NCI-H510A (cell line): Measurements from ENCODE around the gene IPO4.
A peak's percentile ranks its signal among the peaks of the same experiment; 100 is the strongest.

ENCODE experiments used
- DNase-seq: peaks from one replicate; lab custom pipeline; 2025; lab: John Stamatoyannopoulos, UW

The IPO4 gene

DNA sequence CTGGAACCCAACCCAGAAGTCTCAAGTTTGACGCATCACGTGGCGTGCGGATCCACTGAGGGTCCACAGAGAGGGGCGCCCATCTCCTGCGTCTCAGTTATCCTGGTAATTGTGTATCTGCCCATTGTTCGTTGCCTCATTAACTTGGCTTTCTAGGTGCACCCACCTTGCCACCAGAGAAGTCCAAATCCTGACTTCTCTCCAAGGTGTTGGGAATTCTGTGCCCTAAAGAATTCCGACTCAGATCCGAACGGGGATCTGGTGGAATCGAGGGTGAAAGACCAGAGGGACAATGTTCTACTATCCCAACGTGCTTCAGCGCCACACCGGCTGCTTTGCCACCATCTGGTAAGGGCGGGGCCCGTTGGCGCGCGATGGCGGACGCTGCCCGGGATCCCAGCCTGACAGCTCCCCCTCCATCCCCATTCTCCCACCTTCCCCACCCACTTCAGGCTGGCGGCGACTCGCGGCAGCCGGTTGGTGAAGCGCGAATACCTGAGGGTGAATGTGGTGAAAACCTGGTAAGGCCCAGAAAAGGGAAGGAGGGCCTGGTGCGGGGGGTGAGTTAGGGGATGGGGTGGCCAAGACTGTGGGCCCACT is 16.3 kb downstream of the IPO4 start:
- peak; percentile 3 for DNase-seq

- DNase-seq, result peak; percentile 95
These were observed 17.0 kb downstream of the IPO4 start, which contains the start of gene REC8 for GRCh38 chr14:24171422-24172260. Gene REC8, plus strand, starts transcription at chr14:24172080. Its CDS starts 473 bp downstream, at chr14:24172553.

- no peak for DNase-seq
These were observed 21.0 kb downstream of the IPO4 start for GRCh38 chr14:24167469-24168114.

GRCh38 chr14:24165785-24166184 is 22.8 kb downstream of the IPO4 start:
- DNase-seq, result no peak

DNA sequence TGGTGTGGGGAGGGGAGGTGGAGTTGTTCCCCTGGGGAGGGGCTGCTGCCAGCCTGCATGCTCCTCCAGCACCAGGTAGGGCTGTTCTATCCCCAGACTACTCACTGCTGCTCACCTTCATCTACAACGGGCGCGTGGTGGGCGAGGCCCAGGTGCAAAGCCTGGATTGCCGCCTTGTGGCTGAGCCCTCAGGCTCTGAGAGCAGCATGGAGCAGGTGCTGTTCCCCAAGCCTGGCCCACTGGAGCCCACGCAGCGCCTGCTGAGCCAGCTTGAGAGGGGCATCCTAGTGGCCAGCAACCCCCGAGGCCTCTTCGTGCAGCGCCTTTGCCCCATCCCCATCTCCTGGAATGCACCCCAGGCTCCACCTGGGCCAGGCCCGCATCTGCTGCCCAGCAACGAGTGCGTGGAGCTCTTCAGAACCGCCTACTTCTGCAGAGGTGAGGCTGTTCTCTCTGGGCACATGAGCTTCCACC is 24.1 kb downstream of the IPO4 start:
- DNase-seq, result no peak

GRCh38 chr14:24162093-24162492 is 26.5 kb downstream of the IPO4 start:
- no peak for DNase-seq

DNA sequence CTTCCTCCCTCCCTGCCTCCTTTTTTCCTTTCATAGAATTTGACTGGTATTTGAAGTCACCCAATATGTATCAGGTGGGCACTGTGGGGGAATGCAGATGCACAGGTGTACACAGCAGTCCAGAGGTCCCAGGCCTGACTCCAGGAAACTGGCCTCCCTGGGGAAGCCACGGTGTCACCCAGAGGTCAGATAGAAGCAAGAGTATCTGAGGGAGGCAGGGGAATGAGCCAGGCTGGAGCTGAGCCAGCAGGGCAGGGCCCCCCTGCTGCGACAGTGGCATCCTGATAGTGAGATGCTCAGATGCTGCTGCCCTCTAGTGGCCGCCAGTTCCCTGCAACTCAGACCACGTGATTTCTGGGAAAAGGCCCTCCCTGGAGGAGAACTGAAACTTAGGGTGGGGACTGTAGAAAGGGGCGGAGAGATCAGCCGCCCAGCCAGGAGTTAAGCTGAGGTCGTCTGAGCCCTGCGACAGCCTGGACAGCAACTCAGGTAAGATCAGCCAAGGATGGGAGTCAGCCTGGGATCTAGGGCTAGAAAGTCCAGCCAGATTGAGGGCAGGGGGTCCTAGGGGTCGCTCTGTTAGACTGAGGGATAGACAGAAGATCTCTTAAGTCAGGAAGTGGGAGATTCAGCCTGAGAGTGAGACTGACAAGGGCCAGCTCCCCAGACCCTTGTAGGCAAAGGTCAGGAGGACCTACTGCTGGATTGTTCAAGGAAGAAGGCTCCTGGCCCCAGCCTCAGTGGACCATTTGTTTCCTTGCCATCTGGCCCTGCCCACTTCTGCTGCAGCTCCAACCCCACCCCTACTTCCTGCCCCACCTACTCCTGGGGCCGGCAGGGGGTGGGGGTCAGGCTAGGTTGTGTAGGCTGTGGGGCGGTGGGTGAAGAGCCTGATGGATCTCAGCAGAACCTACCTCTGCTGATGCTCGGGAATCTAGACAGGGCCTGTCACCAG is 27.5 kb downstream of the IPO4 start, which contains the start of gene IRF9:
IRF9 (plus strand) TSS at position 416 of the 955 bp plus-strand sequence. CDS start 880 bp downstream, outside the sequence.
- DNase-seq, result peak; percentile 85

- no peak for DNase-seq
These were observed 28.1 kb downstream of the IPO4 start for GRCh38 chr14:24160499-24160849.

DNA sequence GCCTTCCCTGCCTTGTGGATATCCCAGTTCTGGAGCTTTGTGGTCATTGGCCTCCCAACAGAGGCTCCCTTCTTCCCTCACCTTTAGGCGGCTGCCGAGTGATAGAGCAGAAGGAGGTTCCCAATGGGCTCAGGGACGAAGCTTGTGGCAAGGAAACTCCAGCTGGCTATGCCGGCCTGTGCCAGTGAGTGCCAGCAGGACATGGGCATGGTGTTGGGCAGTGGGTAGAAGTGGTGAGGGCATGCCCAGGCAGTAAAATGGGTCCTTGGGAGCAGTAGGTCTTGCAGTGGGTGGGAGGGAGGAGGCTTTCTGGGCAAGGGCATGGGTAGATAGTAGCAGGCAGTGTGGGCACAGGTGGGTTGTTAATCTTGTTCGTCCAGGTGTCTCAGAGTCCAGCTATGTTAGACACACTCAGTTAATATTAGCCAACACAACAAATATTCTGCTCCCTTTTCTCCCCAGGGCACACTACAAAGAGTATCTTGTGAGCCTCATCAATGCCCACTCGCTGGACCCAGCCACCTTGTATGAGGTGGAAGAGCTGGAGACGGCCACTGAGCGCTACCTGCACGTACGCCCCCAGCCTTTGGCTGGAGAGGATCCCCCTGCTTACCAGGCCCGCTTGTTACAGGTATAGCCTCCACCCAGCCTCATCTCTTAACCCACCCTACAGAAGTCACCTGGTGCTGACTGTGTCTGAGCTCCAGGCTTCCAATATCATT is 28.7 kb downstream of the IPO4 start:
- DNase-seq, result no peak

- no peak for DNase-seq
These were observed 31.3 kb downstream of the IPO4 start for GRCh38 chr14:24157331-24157730.

GRCh38 chr14:24156840-24157239 is 31.8 kb downstream of the IPO4 start:
- DNase-seq, result no peak

DNA sequence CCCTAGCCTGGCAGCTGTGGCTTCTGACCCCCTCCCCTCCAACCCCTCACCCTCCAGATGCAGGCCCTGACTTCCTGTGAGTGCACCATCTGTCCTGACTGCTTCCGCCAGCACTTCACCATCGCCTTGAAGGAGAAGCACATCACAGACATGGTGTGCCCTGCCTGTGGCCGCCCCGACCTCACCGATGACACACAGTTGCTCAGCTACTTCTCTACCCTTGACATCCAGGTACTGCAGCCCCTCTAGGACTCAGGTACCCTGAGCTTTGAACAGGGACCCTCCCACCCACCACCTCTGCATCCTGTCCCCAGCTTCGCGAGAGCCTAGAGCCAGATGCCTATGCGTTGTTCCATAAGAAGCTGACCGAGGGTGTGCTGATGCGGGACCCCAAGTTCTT is 33.5 kb downstream of the IPO4 start:
- DNase-seq, result no peak

DNA sequence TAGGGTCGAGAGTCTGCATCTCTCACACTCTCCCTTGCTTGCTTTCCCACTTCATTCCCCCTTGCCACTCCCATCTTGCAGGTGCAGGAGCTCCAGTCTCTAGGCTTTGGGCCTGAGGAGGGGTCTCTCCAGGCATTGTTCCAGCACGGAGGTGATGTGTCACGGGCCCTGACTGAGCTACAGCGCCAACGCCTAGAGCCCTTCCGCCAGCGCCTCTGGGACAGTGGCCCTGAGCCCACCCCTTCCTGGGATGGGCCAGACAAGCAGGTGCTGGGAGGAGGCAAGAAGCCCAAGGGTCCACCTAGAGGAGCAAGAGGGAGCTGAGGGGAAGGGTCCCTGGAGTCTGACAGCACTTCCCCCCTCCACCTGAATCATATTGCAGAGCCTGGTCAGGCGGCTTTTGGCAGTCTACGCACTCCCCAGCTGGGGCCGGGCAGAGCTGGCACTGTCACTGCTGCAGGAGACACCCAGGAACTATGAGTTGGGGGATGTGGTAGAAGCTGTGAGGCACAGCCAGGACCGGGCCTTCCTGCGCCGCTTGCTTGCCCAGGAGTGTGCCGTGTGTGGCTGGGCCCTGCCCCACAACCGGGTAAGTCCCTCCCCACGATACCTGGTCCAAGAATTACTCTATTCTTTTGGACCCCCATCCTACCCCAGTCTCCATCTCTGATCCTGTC is 37.1 kb downstream of the IPO4 start:
- no peak for DNase-seq

GRCh38 chr14:24150993-24151392 is 37.6 kb downstream of the IPO4 start:
- no peak for DNase-seq

GRCh38 chr14:24150567-24150966 is 38.0 kb downstream of the IPO4 start:
- no peak for DNase-seq

- DNase-seq, result no peak
These were observed 38.6 kb downstream of the IPO4 start for GRCh38 chr14:24150061-24150460.

GRCh38 chr14:24149302-24149969 is 39.2 kb downstream of the IPO4 start:
- no peak for DNase-seq

DNA sequence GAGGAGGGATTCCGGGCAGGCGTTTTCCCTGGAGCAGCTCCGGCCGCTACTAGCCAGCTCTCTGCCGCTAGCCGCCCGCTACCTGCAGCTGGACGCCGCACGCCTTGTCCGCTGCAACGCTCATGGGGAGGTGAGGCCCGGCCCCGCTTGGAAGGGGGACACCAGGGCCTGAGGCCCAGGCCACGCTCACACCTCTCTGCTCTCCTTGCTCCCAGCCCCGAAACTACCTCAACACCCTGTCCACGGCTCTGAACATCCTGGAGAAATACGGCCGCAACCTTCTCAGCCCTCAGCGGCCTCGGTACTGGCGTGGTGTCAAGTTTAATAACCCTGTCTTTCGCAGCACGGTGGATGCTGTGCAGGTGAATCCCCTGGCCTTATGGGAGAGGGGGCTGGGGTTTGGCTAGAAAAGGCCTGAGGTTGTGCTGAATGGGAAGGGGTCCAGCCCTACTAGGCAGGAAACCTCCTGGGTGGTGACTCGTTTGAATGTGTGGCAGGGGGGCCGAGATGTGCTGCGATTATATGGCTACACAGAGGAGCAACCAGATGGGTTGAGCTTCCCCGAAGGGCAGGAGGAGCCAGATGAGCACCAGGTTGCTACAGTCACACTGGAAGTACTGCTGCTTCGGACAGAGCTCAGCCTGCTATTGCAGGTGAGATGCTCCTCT is 40.7 kb downstream of the IPO4 start:
- DNase-seq, result no peak
